Testis (tissue), 3 donors: Measurements from ENCODE around the gene PTPRK. TPM values are rescaled to one million over a fixed set of nuclear protein-coding genes. Genes with fewer than 3 reads are reported as not detected.

Source experiments
- DNase-seq: peaks from one replicate; pipeline ENCODE4 v3.0.0-alpha.2; 2019
- H3K27ac ChIP-seq, 2 donors: fragments of 200-600 bp; sonication (generic); one replicate each; pipeline ENCODE4 v1.5.1; 2019
- H3K27me3 ChIP-seq: fragments of 200-600 bp; sonication (generic); one replicate; pipeline ENCODE4 v1.5.1; 2019
- H3K36me3 ChIP-seq: fragments of 200-600 bp; sonication (generic); one replicate; pipeline ENCODE4 v1.5.1; 2017; ENCODE audit warnings: low read depth; ENCODE audit errors: missing control alignments
- H3K4me1 ChIP-seq: fragments of 200-600 bp; sonication (generic); one replicate; pipeline ENCODE4 v1.5.1; 2019
- H3K4me3 ChIP-seq, 2 donors: fragments of 200-600 bp; sonication (generic); one replicate each; pipeline ENCODE4 v1.5.1; 2017 to 2019
- H3K9me3 ChIP-seq: fragments of 200-600 bp; sonication (generic); one replicate; pipeline ENCODE4 v1.5.1; 2017
- CTCF ChIP-seq, 3 experiments: fragments of 450-650 bp in 2 of 3; fragments of 200-600 bp in 1 of 3; sonication (generic) in 1 of 3; IDR thresholded peaks; one replicate each; pipeline ENCODE4 v1.5.1; 2016 to 2019; ENCODE audit warnings: antibody characterized with exemption in 3 of 3, mild to moderate bottlenecking in 2 of 3, moderate library complexity in 1 of 3
- POLR2A ChIP-seq: fragments of 450-650 bp; IDR thresholded peaks from one replicate; pipeline ENCODE4 v1.6.1; 2017; ENCODE audit warnings: antibody characterized with exemption, mild to moderate bottlenecking, moderate library complexity
- WGBS, 2 donors: methylation state at CpG; one replicate each; pipeline ENCODE4 v1.1.5; 2018; 5-methylcytosine and 5-hydroxymethylcytosine counted together
- intact Hi-C: fragments of 100-400 bp; cut with DNase I; formaldehyde crosslinking; loops from one replicate; pipeline ENCODE4 v1.15.1; 2023; ENCODE audit warnings: low total_unique reads
- polyA plus RNA-seq: library from polyadenylated mRNA; stranded (reverse); fragments of 350-450 nt; fragmentation: Illumina TruSeq; extraction: RNeasy Lipid Tissue Mini Kit (QIAGEN cat#74804); gene quantifications from one replicate; pipeline ENCODE4 v1.2.3, GENCODE V29; 2014; ENCODE audit warnings: low read depth, low replicate concordance; ENCODE audit not compliant: insufficient read depth
- total RNA-seq, 2 donors: library from RNA; depleted of rRNA; stranded (reverse); fragments of >200 nt; gene quantifications; one replicate each; pipeline ENCODE4 v1.2.3, GENCODE V29; 2016

PTPRK gene
- total and polyA plus RNA-seq, 3 donors from 2014 or later, result 9.1 to 13.3 (median 12.5) TPM

DNA sequence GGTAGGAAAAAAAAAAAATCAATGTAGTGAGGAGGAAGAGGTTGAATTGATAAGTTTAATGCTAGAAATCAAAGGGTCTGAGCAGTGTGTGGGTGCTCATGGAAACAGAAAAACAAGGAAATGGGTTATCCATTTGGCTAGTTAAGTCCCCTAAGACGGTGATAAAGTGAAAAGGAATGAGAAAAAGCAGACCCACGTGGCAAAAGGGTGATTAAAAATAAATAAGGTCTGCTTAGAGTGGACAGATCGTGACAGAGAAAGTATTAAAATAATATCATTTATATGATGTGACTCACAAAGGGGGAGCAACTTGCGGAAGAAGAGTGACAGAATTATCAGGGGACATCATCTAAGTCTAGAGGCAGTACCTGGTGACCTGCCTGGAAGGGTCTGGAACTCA is 367.8 kb downstream of the PTPRK start:
- Histone ChIP-seq H3K27me3 (no peaks in the 10 kb centered on the region), H3K36me3 (no peaks in the 10 kb centered on the region), H3K27ac (no peak overlapping the region), H3K9me3 (no peaks in the 10 kb centered on the region), H3K4me3 (no peak overlapping the region), H3K4me1 (no peaks in the 10 kb centered on the region)
- WGBS, 2 donors, result 85 to 88% methylated on average over 4 of the region's 4 CpGs
- intact Hi-C loops, result no loop called here
- no peak for TF ChIP-seq CTCF (IDR thresholded peaks at IDR 0.05)
- no peak for DNase-seq

GRCh38 chr6:128150376-128150775 is 370.0 kb downstream of the PTPRK start:
- TF ChIP-seq POLR2A (no peak), CTCF (IDR thresholded peaks at IDR 0.05) (no peak)
- DNase-seq, result no peak
- intact Hi-C loops, result no loop called here
- Histone ChIP-seq H3K27ac (no peak overlapping the region), H3K9me3 (no peaks in the 10 kb centered on the region), H3K4me3 (no peak overlapping the region), H3K36me3 (no peaks in the 10 kb centered on the region), H3K27me3 (no peaks in the 10 kb centered on the region), H3K4me1 (no peaks in the 10 kb centered on the region)
- 93% methylated on average over 5 of the region's 5 CpGs for WGBS, 2 donors

GRCh38 chr6:128149796-128150195 is 370.6 kb downstream of the PTPRK start:
- H3K27ac ChIP-seq, result no peak overlapping the region
- intact Hi-C loops, result no loop called here
- H3K27me3 ChIP-seq, result no peaks in the 10 kb centered on the region
- no peak for DNase-seq
- no peak overlapping the region for H3K4me3 ChIP-seq
- TF ChIP-seq POLR2A (no peak), CTCF (IDR thresholded peaks at IDR 0.05) (no peak)
- H3K9me3 ChIP-seq, result no peaks in the 10 kb centered on the region
- no peaks in the 10 kb centered on the region for H3K36me3 ChIP-seq
- WGBS, 2 donors, result 89 to 97% methylated on average over 1 of the region's 1 CpG
- no peaks in the 10 kb centered on the region for H3K4me1 ChIP-seq

DNA sequence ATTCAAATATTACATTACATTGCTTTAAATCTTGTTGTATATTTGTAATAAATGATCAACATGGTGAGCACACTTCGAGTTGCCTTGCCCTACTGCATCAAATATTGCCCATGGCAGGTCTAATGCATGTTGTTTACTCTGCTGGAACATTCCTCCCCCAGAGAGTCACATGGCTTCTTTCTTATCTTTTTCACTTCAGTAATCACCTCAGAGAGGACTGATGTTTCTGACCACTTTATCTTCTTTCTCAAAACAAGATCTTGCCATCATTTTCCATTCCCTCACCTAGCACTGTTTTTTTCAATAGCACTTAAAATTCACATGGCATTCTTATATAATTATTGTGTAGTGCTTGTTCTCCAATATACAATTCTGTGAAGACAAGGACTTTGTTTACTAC is 376.1 kb downstream of the PTPRK start:
- no peak for DNase-seq
- intact Hi-C loops, result no loop called here
- WGBS, 2 donors, result 79 to 83% methylated on average over 1 of the region's 1 CpG

More for the DNA sequence above, 376.1 kb downstream of the PTPRK start:
- Histone ChIP-seq H3K36me3 (no peaks in the 10 kb centered on the region), H3K27me3 (no peaks in the 10 kb centered on the region), H3K9me3 (no peaks in the 10 kb centered on the region), H3K4me3 (no peak overlapping the region), H3K4me1 (no peaks in the 10 kb centered on the region), H3K27ac (no peak overlapping the region)
- TF ChIP-seq POLR2A (no peak), CTCF (IDR thresholded peaks at IDR 0.05) (no peak)
